DND-41 (cell line): ENCODE data around the gene PDGFRB.

Experiments used
- ATAC-seq: fragments of 200-7000 bp; cut with Tn5 transposase; 3 replicates; pipeline ENCODE4 v1.9.1; 2021; ENCODE audit warnings: low read depth; ENCODE audit not compliant: insufficient read depth
- DNase-seq: peaks from one replicate; pipeline ENCODE4 v3.0.0-alpha.2; 2020
- H2AFZ ChIP-seq: 2 replicates; pipeline ENCODE4 v1.6.0; 2012; ENCODE audit warnings: low read depth, low read length
- H3K27ac ChIP-seq: 2 replicates; pipeline ENCODE4 v1.5.1; 2012; ENCODE audit warnings: low read length, inconsistent platforms
- H3K27me3 ChIP-seq: fragments of 200-600 bp; sonication (generic); 2 replicates; pipeline ENCODE4 v1.6.0; 2012; ENCODE audit warnings: low read length, mild to moderate bottlenecking, inconsistent platforms; ENCODE audit not compliant: insufficient read depth, poor library complexity
- H3K36me3 ChIP-seq: 2 replicates; pipeline ENCODE4 v1.5.1; 2012; ENCODE audit warnings: low read length, inconsistent platforms; ENCODE audit not compliant: insufficient read depth
- H3K4me1 ChIP-seq: 2 replicates; pipeline ENCODE4 v1.5.1; 2012; ENCODE audit warnings: mild to moderate bottlenecking, low read length; ENCODE audit not compliant: insufficient read depth
- H3K4me2 ChIP-seq: 2 replicates; pipeline ENCODE4 v1.6.0; 2012; ENCODE audit warnings: mild to moderate bottlenecking, moderate library complexity, low read length, inconsistent platforms; ENCODE audit not compliant: insufficient read depth
- H3K4me3 ChIP-seq, 2 experiments: fragments of 200-600 bp in 1 of 2; shearing (Covaris generic) in 1 of 2; 2 replicates each; pipeline ENCODE4 v1.5.1; 2012 to 2016; ENCODE audit warnings: inconsistent platforms in 2 of 2, low read length in 2 of 2, mild to moderate bottlenecking in 2 of 2, low read depth in 1 of 2, moderate library complexity in 1 of 2
- H3K79me2 ChIP-seq: 2 replicates; pipeline ENCODE4 v1.6.0; 2012; ENCODE audit warnings: low read length, inconsistent platforms; ENCODE audit not compliant: insufficient read depth
- H3K9ac ChIP-seq: 2 replicates; pipeline ENCODE4 v1.6.0; 2012; ENCODE audit warnings: low read depth, mild to moderate bottlenecking, inconsistent platforms, low read length, moderate library complexity
- H3K9me3 ChIP-seq: 2 replicates; pipeline ENCODE4 v1.5.1; 2012; ENCODE audit warnings: low read length, moderate library complexity, mild to moderate bottlenecking, inconsistent platforms; ENCODE audit not compliant: insufficient read depth, severe bottlenecking
- H4K20me1 ChIP-seq: 2 replicates; pipeline ENCODE4 v1.6.0; 2012; ENCODE audit warnings: low read length; ENCODE audit not compliant: insufficient read depth
- EZH2 ChIP-seq: IDR thresholded peaks from 3 replicates; pipeline ENCODE4 v1.6.1; 2012; ENCODE audit warnings: borderline replicate concordance, low read depth, mild to moderate bottlenecking, moderate library complexity, low read length, inconsistent platforms; ENCODE audit not compliant: severe bottlenecking
- TF ChIP-seq, protein P1 (sequence below): IDR thresholded peaks from 2 replicates; pipeline ENCODE4 v1.5.1; 2012; ENCODE audit warnings: borderline replicate concordance, low read length, moderate library complexity, mild to moderate bottlenecking; ENCODE audit not compliant: poor library complexity, severe bottlenecking; ENCODE audit errors: extremely low read depth

Gene PDGFRB

GRCh38 chr5:150139334-150139733 is 16.3 kb downstream of the PDGFRB start:
- Histone ChIP-seq H3K4me1 (no peaks in the 10 kb centered on the region), H3K9ac (no peak overlapping the region), H3K27ac (no peak overlapping the region), H4K20me1 (0 out of 2 replicates have a peak, but pooled peaks cover 9% of the 10 kb centered on the region), H2AFZ (no peak overlapping the region), H3K4me2 (no peak overlapping the region), H3K36me3 (no peaks in the 10 kb centered on the region), H3K27me3 (no peaks in the 10 kb centered on the region), H3K79me2 (no peaks in the 10 kb centered on the region), H3K4me3 (no peak overlapping the region), H3K9me3 (no peaks in the 10 kb centered on the region)
- no peak for ATAC-seq
- TF ChIP-seq, protein P1, sequence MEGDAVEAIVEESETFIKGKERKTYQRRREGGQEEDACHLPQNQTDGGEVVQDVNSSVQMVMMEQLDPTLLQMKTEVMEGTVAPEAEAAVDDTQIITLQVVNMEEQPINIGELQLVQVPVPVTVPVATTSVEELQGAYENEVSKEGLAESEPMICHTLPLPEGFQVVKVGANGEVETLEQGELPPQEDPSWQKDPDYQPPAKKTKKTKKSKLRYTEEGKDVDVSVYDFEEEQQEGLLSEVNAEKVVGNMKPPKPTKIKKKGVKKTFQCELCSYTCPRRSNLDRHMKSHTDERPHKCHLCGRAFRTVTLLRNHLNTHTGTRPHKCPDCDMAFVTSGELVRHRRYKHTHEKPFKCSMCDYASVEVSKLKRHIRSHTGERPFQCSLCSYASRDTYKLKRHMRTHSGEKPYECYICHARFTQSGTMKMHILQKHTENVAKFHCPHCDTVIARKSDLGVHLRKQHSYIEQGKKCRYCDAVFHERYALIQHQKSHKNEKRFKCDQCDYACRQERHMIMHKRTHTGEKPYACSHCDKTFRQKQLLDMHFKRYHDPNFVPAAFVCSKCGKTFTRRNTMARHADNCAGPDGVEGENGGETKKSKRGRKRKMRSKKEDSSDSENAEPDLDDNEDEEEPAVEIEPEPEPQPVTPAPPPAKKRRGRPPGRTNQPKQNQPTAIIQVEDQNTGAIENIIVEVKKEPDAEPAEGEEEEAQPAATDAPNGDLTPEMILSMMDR = no peak
- TF ChIP-seq EZH2 = no peak
- DNase-seq = no peak

DNA sequence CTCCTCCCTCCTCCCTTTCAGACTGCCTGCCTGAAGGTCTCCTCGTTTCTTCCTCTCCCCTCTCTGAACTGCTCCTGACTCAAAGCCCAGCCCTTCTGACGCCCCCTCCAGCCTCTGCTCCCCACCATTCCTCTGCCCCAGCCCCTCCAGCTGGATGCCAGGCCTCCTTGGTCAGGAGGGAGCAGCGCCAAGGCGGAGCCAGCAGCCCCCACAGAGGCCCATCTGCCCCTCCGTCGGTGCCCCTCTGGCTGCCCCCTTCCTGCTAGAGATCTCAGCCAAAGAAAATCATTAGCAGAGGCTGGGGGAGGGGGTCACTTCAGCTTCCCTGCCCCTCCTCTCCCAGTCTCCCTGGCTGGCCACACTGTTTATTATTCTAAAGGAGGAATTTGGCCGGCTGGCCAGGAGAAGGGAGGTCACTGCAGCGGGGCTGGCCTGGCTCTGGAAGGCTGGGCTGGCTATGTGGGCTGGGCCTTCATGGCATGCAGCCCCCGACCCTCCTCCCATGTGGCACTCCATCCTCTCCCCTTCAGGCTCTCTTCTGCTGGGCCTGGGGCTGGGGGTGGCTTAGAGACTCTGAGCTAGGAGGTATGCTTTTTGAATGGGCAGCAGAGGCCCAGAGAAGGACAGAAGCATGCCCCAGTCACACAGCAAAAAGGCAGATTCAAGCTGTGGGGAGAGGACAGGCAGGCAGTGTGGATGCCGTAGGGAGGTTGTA is 16.9 kb downstream of the PDGFRB start:
- no peak overlapping the region for H2AFZ ChIP-seq
- H3K36me3 ChIP-seq = no peaks in the 10 kb centered on the region
- no peak overlapping the region for H3K4me3 ChIP-seq
- no peak overlapping the region for H3K4me2 ChIP-seq
- no peaks in the 10 kb centered on the region for H3K9me3 ChIP-seq
- no peaks in the 10 kb centered on the region for H3K79me2 ChIP-seq
- DNase-seq (no peak), ATAC-seq (no peak)
- no peak overlapping the region for H3K27ac ChIP-seq
- TF ChIP-seq, protein P1 = no peak
- TF ChIP-seq EZH2 = no peak
- no peak overlapping the region for H3K9ac ChIP-seq
- H4K20me1 ChIP-seq = 0 out of 2 replicates have a peak, but pooled peaks cover 9% of the 10 kb centered on the region
- no peaks in the 10 kb centered on the region for H3K4me1 ChIP-seq
- no peaks in the 10 kb centered on the region for H3K27me3 ChIP-seq

- 0 out of 2 replicates have a peak, but pooled peaks cover 9% of the 10 kb centered on the region for H4K20me1 ChIP-seq
- H3K36me3 ChIP-seq = no peaks in the 10 kb centered on the region
- H3K27ac ChIP-seq = no peak overlapping the region
- no peak overlapping the region for H2AFZ ChIP-seq
- TF ChIP-seq, protein P1 = no peak
- no peak for TF ChIP-seq EZH2
- no peak overlapping the region for H3K4me2 ChIP-seq
- no peaks in the 10 kb centered on the region for H3K9me3 ChIP-seq
- H3K79me2 ChIP-seq = no peaks in the 10 kb centered on the region
- no peak for ATAC-seq
- no peaks in the 10 kb centered on the region for H3K4me1 ChIP-seq
- no peak overlapping the region for H3K4me3 ChIP-seq
- no peaks in the 10 kb centered on the region for H3K27me3 ChIP-seq
- no peak for DNase-seq
- H3K9ac ChIP-seq = no peak overlapping the region
Measured at GRCh38 chr5:150137997-150138396, 17.6 kb downstream of the PDGFRB start.
